Inferior parietal cortex (tissue), 1 donor: Measurements from ENCODE around the gene GOLGA8N.
"Not testable (repeated sequence)": the region's sequence is repeated elsewhere in the genome, so short reads cannot be mapped to it uniquely, and the experiment has no call there.

Experiments
- DNase-seq: peaks from one replicate; pipeline ENCODE4 v3.0.0-alpha.2; 2016; ENCODE audit errors: extremely low spot score

The GOLGA8N gene

DNA sequence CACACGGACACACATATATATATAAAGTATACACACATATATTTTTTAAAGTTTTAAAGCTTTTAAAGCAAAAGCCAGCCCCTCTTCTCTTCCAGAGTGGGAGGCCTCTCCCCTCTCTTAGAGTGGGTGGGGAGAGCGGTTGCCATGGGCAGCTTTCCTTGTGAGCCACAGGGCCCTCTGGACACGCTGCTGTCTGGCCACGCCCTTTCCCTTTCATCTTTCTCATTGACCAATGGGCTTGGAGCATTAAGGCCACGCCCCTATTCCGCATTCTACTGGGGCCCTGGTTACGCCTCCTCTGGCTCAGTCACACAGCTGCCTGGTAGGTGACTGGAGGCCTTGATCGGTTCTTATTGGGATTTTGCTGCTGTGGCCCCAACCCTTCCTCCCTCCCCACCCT, at the start of gene GOLGA8N:
TSS of gene GOLGA8N (plus strand) at position 306 of the 400 bp plus-strand sequence.
- not testable (repeated sequence) for DNase-seq

DNA sequence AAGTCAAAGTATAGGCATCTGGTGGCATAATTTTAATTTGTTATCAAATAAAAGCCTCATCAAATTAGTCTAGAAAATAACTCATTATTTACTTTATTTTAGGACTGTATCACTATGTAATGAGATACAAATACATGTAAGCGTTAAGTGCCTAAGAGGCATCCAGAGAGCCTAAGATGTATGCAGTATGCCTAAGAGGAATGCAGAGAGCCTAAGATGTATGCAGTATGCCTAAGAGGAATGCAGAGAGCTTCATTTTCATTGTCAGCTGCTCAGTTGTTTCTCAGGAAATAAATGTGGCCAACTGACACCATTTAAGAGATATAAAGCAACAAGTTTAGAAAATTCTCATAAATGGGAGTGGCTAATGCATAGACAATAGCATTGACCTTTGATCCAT, 49.8 kb upstream of the GOLGA8N start:
- DNase-seq: not testable (repeated sequence)

DNA sequence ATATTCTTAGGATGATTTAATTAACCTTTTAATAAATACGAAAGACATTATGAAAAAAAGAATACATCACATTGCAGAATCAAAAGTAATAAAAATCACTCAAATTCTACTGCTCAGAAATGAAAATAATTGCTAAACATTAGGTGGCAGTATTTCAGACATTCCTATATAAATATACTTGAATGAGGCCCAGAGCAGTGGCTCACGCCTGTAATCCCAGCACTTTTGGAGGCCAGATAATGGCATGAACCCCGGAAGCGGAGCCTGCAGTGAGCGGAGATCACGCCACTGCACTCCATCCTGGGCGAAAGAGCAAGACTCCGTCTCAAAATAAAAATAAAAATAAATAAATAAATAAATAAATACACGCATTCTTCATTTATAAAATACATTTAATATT, 48.1 kb upstream of the GOLGA8N start:
- DNase-seq: not testable (repeated sequence)

DNA sequence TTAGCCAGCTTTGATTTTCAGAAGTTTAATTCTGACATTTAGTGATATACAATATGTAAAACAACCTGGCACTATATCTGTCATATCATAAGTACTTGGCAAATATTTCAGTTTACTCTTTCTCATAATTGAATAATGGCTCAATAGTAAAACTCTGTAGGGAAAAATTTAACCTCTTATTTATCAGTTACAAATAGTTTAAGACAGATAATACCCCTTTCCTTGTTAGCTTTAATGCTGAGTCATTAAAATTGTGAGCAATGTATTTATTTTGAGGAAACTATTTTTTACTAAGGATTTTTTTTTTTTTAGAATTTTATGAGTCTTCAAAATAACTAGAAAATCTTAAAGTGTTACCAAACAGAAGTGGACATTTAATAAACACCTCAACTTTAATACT, 38.7 kb upstream of the GOLGA8N start:
- not testable (repeated sequence) for DNase-seq

DNA sequence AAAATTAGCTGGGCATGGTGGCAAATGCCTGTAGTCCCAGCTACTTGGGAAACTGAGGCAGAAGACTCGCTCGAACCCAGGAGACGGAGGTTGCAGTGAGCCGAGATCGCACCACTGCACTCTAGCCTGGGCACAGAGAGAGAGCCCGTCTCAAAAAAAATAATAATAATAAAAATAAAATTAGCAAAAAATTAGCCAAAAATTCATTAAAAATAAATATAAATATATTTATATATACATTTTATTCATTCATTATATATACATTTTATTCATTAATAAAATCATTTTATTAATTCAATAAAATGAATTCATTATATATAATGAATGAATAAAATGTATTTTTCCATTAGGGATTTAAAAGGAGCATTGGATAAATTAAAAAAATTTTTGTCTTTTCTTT, 31.1 kb upstream of the GOLGA8N start:
- not testable (repeated sequence) for DNase-seq

DNA sequence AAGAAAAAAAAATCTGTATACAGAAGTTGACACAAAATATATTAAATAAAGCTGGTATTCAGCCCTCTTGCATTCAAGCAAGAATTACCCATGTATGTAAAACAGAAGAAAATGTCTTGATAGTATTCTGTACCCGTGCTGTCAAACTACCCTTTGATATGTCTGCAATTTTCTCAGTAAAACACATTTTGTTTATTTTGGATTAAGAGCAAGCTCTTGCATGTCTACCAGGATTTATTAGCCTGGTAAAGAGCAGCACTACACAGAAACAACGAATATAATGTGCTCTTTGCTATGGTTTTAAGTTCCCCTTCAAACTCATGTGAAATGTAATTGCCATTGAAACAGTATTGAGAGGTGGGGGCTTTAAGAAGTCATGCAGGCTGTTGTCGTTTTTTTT, 24.3 kb upstream of the GOLGA8N start:
- not testable (repeated sequence) for DNase-seq

DNA sequence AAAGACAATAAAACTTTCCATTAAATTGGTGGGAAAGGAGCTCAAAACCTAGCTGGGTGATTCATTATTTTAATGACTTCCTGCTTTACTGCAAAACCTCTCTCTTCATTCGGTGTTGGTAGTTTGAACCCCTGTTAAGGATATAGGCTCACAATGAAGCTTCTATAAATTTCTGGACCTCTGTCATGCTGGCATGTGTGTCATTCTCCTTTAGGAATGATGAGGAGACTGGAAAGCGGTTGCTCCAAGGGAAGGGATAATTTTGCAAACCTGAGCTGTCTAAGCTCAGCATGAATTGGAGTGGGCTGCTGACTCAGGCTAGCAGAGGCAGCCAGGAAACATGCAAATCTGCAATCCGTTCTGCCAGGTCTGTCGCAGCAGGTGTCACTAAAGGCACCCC, 14.8 kb upstream of the GOLGA8N start:
- not testable (repeated sequence) for DNase-seq

DNA sequence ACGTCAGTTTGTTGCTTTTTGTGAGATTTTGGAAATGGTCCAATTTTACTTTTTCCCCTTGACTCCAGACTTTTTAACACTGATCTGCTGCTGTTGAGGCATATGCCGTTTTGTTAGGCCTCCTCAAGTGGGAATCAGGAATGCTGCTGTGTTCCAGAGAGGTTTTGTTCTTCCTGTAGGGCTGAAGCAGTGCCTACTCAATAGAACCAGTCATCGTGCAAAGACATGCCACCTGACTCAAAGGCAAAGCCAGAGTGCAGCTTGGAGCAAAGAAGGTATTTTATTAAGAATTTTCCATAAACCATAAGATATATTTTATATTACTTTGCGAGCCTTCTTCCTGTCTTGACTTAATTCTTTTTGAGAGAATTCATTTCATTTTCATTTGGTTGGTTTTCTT, 7.4 kb upstream of the GOLGA8N start:
- DNase-seq: not testable (repeated sequence)

DNA sequence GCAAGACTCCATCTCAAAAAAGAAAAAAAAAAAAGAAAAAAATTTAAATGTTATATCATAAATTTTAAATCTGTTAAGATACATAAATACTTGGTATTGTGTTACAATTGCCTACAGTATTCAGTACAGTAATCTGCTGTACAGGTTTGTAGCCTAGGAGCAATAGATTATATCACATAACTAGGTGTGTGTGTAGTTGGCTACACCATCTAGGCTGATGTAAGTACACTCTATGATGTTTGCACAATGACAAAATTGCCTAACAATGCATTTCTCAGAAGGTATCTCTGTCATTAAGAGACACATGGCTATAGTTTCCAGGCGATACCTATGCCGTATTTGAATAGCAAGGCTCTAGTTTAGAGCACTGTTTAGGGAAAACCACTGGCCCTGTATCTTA, 16.3 kb downstream of the GOLGA8N start:
- DNase-seq: not testable (repeated sequence)

DNA sequence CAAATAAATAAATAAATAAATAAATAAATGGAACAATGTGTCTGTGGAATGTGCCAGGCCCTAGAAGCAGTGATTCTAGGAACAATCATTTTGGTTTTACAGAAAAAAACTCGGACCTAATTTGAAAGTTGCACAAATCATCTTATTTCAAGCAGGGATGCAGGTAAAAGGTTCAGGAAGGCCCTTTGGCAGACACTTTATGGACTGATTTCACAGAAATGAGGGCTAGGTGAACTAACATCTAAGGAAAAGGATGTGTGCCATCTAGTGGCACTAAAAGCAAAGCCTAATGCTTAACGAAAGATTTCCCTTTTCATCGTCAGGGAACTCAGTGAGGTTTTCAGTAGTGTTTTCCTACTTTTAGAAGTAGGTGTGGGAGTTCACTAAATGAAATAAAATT, 17.5 kb downstream of the GOLGA8N start:
- peak; percentile 29 for DNase-seq

DNA sequence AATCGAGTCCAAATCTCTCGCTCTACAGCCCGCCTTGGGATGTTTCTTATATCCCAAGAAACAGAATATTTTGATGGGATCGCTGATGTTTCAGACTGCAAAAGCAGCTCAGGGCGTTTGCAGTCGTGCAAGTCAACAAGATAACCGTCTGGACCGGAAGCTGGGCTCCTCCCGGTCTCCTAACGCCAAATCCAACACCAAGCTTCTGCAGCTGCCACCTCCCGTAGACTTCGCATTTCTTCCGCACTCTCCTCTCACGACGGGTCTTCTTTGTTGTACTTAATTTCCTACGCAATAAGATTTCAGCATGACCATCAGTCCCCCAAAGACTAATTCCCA, 21.4 kb downstream of the GOLGA8N start:
- not testable (repeated sequence) for DNase-seq

DNA sequence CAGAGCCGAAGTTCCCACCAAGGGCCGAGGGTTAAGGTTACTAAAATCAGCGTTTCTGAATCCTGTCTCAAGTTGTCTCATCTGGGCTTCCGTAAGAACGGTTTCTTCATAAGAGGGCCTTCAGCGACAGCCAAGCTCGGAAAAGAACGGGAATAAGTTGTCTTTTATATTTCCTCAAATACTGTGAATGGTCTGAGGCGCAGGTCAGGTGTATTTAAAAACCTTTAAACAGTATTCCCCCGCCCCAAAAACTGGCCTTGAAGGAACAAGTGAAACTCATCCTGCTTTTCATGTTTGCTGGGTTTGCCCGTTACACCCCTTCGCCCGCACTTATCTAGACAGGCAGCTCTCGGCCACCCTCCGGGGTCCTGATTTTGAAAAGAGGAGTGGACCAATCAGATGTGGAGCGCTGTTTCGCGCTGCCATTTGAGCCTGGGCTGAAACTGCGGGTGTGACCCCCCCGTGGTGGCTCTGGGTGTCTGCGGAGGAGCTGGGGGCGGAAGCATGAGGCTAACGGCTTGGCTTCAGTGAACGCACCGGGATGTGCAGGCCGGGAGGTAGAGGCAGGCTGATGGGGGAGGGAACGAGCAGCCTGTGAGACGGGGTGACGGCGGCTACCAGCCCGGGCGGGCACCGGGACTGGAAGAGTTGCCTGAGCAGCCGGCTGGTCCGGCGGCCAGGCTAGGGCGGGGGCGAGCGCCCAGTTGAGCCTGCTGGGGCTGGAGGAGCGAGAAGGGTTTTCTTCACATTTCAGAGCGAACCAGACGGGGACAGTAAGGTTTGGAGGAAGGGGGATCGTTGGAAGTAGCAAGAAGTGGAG, 22.0 kb downstream of the GOLGA8N start, which contains the start of gene ARHGAP11A:
TSS of gene ARHGAP11A (plus strand) at position 454 of the 820 bp plus-strand sequence. CDS start 708 bp downstream, outside the sequence.
- peak; percentile 89 for DNase-seq

DNA sequence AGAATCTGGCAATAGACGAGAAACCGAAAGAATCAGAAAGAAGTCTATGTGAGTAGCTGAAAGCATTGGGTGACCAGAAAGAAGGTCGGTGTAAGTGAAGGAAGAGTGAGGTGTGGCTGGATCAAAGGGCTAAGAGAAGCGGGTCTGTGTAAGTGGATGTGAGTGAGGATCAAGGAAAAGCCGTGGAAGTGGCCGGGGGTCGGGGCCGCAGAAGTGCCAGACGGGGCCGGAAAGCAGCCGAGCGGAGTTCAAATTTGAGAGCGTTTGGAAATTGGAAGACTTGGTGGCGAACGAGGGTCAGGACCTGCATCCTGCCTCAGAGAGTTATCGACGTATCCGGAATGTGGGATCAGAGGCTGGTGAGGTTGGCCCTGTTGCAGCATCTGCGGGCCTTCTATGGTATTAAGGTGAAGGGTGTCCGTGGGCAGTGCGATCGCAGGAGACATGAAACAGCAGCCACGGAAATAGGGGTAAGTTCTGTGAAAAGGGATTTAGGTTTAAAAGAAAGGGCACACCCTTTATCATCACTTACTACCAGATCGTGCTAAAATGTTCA, 22.7 kb downstream of the GOLGA8N start:
- DNase-seq: not testable (repeated sequence)

DNA sequence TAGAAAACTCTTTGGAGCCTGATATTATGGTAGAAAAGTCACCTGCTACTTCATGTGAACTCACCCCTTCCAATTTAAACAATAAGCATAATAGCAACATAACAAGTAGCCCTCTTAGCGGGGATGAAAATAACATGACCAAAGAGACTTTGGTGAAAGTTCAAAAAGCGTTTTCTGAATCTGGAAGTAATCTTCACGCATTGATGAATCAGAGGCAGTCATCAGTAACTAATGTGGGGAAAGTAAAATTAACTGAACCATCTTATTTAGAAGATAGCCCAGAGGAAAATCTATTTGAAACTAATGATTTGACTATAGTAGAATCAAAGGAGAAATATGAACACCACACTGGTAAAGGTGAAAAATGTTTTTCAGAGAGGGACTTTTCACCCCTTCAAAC, 43.2 kb downstream of the GOLGA8N start:
- no peak for DNase-seq

DNA sequence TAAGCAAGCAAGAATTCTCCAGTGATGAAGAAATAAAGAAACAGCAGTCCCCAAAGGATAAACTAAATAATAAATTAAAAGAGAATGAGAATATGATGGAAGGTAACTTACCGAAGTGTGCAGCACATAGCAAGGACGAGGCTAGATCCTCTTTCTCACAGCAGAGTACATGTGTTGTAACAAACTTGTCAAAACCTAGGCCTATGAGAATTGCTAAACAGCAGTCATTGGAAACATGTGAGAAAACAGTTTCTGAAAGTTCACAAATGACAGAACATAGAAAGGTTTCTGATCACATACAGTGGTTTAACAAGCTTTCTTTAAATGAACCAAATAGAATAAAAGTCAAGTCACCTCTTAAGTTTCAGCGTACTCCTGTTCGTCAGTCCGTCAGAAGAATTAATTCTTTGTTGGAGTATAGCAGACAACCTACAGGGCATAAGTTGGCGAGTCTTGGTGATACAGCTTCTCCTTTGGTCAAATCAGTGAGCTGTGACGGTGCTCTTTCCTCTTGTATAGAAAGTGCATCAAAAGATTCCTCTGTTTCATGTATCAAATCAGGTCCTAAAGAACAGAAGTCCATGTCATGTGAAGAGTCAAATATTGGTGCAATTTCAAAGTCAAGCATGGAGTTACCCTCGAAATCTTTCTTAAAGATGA, 43.8 kb downstream of the GOLGA8N start:
- DNase-seq: no peak

DNA sequence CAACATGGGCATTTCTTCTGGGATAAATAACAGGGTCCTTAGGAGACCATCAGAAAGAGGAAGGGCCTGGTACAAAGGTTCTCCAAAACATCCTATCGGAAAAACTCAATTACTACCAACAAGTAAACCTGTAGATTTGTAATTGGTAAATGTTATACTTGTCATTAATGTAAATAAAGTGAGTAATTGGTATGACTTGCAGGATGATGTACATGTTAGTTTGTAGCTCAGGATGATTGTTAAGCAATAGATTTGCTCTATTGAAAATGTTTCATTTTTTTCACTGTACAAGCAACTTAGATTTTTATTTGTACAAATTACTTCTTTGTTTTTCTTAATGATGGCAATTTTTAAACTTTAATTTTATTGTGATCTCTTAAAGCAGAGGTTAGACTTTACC, 44.4 kb downstream of the GOLGA8N start:
- DNase-seq: no peak

DNA sequence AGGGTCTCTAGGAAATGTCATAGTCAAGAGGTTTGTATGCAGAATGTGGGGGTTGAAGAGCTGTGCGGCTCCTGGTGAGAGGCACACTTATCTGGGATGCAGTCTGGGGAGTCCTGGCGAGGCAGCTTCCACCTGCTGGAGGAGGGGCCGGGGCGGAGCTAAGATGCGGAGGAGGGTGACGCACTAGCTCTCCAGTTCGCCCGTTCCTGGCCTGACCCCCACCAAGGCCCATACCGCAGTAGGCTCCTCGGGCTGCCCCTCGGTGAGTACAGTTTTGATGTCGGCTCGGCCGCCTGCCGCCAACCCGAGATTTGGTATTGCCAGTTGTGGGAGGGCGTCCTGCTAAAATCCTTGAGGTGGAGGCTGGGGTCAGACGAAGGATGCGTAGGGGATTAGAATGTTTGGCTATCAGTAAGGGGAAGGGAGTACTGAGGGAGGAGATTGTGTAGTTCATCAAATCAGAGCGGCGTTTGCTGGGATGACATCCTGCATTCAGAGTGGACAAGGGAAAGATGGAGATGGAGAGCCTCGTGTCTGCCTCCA, 48.3 kb downstream of the GOLGA8N start, which contains the start of gene SCG5:
TSS of gene SCG5 (plus strand) at position 194 of the 543 bp plus-strand sequence. CDS start 1,883 bp downstream, outside the sequence.
- peak; percentile 71 for DNase-seq

DNA sequence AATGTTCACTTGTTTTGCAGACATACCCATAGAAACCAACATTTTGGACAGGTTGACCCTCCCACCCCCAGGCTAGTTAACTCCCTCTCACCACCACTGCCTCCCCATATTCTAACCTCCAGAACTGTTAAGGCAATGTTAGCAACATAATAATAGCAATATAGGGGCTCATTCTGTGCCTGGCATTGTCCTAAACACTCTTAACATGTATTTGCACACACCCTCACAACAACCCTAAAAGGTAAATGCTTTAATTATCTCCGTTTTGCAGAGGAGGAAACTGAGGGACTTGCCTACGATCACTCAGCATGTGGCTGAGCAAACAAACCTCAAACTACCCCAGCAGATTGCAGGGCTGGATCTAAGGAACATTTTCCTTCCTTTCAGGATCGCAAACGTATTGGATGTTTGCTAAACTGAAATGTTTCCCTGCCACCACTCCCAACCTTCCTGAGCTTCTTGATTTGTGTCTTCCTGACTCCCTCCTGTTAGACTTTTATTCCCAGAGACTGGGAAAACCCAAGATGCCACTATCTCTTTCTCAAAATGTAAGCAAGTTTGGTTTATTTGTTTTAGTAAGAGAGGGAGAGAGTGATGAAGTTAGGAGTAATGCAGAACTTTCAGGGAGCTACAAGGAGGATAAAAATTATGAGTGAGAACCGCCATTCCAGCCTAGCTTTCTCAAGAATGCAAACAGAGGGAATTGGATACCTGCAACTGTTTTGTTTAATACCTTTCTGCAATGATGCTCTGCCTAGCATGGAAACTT, 49.6 kb downstream of the GOLGA8N start:
- DNase-seq: no peak

DNA sequence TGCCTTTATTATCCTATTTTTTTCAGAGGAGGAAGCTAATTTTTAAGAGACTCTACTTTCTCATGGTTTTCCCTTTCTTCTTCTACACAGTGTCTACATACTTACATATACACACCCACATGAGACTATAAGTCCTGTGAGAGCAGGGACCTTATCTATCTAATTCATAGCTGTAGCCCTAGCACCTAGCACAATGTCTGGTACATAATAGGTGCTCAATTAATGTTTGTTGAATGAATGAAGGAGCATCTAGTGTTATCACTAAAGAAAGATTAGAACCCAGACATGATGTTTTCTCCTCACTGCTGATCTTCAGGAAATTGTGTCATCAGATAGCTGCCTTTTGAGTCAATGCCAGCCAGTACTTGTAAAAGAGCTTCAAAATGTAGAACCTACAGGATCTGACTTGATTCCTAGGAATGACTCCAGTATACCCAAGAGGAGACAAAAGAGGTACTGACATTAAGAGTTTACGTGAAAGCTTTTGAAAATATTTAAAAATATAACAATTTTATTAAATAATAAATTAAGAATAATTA, 50.7 kb downstream of the GOLGA8N start:
- no peak for DNase-seq

DNA sequence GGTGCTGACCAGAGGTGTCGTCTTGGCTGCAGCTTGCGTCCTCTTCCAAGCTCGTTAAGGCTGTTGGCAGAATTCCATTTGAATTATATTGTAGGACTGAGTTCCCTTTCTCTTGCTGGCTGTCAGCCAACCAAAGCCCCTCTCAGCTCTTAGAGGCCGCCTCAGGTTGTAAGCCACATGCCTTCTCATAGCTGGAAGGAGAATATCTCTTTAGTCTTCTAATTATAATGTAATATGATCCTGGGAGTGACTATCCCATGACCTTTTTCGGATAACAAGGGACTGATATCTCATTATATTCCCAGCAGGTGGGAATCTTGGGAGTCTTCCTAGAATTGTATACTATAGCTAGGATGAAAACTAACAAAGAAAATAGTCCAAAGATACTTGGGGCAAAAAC, 53.0 kb downstream of the GOLGA8N start:
- DNase-seq: no peak

DNA sequence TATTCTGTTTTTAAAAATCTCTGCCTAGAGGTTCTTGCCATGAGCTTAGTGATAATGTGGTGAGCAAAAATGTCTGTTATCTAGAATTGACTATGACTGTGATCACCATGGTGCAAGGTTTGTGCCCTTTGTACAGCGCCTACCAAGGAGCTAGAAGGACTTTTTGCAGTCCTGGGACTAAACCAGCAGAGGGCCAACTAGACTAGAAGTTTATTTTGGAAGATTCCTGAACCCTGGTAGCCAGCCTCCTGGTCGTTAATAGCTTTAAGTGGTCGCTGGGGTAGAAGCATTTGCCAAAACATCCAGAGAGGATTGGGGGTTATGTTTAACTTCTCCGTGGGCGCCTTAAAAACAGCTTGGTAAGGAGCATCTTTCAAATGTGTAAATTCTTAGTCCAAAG, 56.1 kb downstream of the GOLGA8N start:
- no peak for DNase-seq
